PFSK-1 (cell line): ENCODE data around the gene ADAMTS9.

ENCODE experiments used
- FOXP2 ChIP-seq: optimal IDR thresholded peaks from 2 replicates; pipeline ENCODE3; 2011; ENCODE audit warnings: borderline replicate concordance, control low read depth, inconsistent platforms; ENCODE audit not compliant: insufficient read depth; ENCODE audit errors: extremely low read length, extremely low read depth
- POLR2AphosphoS5 ChIP-seq: IDR thresholded peaks from 2 replicates; pipeline ENCODE4 v1.6.1; 2012; ENCODE audit warnings: low read depth, mild to moderate bottlenecking, control low read depth, low read length, moderate library complexity
- REST ChIP-seq, 2 experiments: IDR thresholded peaks; 2 replicates each; pipeline versions ENCODE4 v1.6.1 to v1.8.0; 2011 to 2012; ENCODE audit warnings: low read depth in 2 of 2, low read length in 2 of 2, control low read depth in 1 of 2, inconsistent platforms in 1 of 2, mild to moderate bottlenecking in 1 of 2, moderate library complexity in 1 of 2; ENCODE audit not compliant: insufficient read depth in 1 of 2
- SIN3A ChIP-seq: IDR thresholded peaks from 2 replicates; pipeline ENCODE4 v1.6.1; 2012; ENCODE audit warnings: mild to moderate bottlenecking, low read length, moderate library complexity, borderline replicate concordance; ENCODE audit not compliant: insufficient read depth
- TAF1 ChIP-seq: IDR thresholded peaks from 2 replicates; pipeline ENCODE4 v1.6.1; 2012; ENCODE audit warnings: low read length, control low read depth, borderline replicate concordance; ENCODE audit not compliant: insufficient read depth

Gene ADAMTS9

GRCh38 chr3:64638981-64639481 lies 48.8 kb downstream of the ADAMTS9 start:
- no peak for TF ChIP-seq SIN3A
- TF ChIP-seq FOXP2: no peak
- no peak for TF ChIP-seq REST (IDR thresholded peaks at IDR 0.05; ENCODE audit: insufficient read depth in 1 of 2, low read depth in 2 of 2, low read length in 2 of 2)
- TF ChIP-seq TAF1: no peak
- TF ChIP-seq POLR2AphosphoS5: no peak

- TF ChIP-seq FOXP2 (no peak), TAF1 (no peak), POLR2AphosphoS5 (no peak), REST (IDR thresholded peaks at IDR 0.05; ENCODE audit: insufficient read depth in 1 of 2, low read depth in 2 of 2, low read length in 2 of 2) (no peak), SIN3A (no peak)
Observed at GRCh38 chr3:64638511-64638910, 49.3 kb downstream of the ADAMTS9 start.

GRCh38 chr3:64634417-64634816 lies 53.4 kb downstream of the ADAMTS9 start:
- TF ChIP-seq REST (IDR thresholded peaks at IDR 0.05; ENCODE audit: insufficient read depth in 1 of 2, low read depth in 2 of 2, low read length in 2 of 2) (no peak), FOXP2 (no peak), POLR2AphosphoS5 (no peak), TAF1 (no peak), SIN3A (no peak)

GRCh38 chr3:64631951-64632350 lies 55.8 kb downstream of the ADAMTS9 start:
- TF ChIP-seq FOXP2 (no peak), SIN3A (no peak)

- TF ChIP-seq SIN3A: no peak
- TF ChIP-seq TAF1: no peak
- TF ChIP-seq REST (IDR thresholded peaks at IDR 0.05; ENCODE audit: insufficient read depth in 1 of 2, low read depth in 2 of 2, low read length in 2 of 2): no peak
- no peak for TF ChIP-seq POLR2AphosphoS5
Observed at GRCh38 chr3:64627471-64628321, 60.1 kb downstream of the ADAMTS9 start.
